AG09309 (cell line): Measurements from ENCODE around the gene TNIK.

Source experiments
- DNase-seq: peaks from one replicate; pipeline ENCODE4 v3.0.0-alpha.2; 2010; ENCODE audit warnings: low read depth
- H3K4me3 ChIP-seq: 2 replicates; pipeline ENCODE4 v1.5.1; 2011; ENCODE audit warnings: mild to moderate bottlenecking, low read depth, low read length, moderate library complexity; ENCODE audit not compliant: control insufficient read depth
- TF ChIP-seq, protein P1 (sequence below): IDR thresholded peaks from 2 replicates; pipeline ENCODE4 v1.5.1; 2011; ENCODE audit warnings: mild to moderate bottlenecking, low read depth, low read length, inconsistent platforms; ENCODE audit not compliant: insufficient read depth, control insufficient read depth; ENCODE audit errors: missing control alignments

Gene TNIK

DNA sequence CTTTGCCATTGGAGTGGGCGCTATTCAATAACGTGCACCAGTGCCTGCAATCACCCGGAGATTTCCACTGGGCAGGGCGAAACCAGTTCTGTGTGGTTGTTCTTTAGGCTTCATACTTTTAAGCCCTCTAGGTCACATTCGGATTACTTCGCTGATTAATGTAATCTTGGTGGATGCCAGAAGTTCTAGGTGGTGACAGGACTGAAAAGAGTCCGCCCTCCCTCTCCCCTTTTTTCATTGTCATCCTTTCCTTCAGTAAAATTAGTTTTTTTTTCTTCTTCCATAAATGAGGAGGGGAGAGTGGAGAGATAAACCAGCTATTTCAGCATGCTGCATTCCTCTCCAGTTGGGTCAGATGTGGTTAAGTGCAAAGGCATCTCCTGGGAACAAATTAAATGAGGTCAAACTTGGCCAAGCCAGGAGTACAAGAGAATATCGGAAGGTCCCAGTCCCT is 431.4 kb downstream of the TNIK start:
- peak; percentile 61 for DNase-seq
- peak overlapping the region; percentile 38 for H3K4me3 ChIP-seq
- TF ChIP-seq, protein P1, sequence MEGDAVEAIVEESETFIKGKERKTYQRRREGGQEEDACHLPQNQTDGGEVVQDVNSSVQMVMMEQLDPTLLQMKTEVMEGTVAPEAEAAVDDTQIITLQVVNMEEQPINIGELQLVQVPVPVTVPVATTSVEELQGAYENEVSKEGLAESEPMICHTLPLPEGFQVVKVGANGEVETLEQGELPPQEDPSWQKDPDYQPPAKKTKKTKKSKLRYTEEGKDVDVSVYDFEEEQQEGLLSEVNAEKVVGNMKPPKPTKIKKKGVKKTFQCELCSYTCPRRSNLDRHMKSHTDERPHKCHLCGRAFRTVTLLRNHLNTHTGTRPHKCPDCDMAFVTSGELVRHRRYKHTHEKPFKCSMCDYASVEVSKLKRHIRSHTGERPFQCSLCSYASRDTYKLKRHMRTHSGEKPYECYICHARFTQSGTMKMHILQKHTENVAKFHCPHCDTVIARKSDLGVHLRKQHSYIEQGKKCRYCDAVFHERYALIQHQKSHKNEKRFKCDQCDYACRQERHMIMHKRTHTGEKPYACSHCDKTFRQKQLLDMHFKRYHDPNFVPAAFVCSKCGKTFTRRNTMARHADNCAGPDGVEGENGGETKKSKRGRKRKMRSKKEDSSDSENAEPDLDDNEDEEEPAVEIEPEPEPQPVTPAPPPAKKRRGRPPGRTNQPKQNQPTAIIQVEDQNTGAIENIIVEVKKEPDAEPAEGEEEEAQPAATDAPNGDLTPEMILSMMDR, result no peak

DNA sequence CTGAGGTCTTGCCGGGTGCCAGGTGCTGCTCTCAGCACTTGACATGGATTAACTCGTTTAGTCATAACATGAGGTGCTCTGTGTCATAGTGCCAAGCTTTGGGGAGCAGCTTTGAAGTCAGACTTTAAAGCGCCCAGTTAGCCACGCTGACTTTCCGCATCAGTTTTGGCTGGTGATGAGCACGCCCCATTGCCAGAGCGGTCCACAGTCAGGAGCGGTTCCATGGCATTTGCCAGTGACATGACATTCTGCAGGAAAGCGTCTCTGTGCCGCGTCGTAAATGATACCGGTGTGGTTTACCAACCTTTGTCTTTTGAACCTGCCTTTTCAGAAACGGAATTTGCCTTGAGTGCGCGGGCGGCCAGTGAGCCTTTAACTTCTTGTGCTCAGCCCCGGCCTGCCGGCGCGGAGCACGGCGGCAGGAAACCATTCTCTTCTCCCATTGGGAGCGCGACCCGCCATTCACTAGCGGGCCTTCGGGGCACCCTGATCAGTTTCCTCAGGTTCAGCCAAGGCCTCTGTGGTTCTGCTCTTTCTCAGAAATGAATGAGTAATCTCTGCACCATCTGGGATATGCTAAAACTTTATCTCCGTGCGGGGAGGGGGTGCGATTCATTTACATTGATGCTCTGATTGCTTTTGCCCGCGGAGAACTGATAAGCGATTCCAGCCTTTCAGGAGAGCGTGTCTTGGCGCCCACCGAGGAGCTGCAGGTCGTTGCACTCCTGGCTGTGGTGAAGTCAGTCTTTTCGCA is 432.0 kb downstream of the TNIK start:
- peak; percentile 65 for DNase-seq
- TF ChIP-seq, protein P1, result no peak
- peak overlapping the region; percentile 38 for H3K4me3 ChIP-seq

DNA sequence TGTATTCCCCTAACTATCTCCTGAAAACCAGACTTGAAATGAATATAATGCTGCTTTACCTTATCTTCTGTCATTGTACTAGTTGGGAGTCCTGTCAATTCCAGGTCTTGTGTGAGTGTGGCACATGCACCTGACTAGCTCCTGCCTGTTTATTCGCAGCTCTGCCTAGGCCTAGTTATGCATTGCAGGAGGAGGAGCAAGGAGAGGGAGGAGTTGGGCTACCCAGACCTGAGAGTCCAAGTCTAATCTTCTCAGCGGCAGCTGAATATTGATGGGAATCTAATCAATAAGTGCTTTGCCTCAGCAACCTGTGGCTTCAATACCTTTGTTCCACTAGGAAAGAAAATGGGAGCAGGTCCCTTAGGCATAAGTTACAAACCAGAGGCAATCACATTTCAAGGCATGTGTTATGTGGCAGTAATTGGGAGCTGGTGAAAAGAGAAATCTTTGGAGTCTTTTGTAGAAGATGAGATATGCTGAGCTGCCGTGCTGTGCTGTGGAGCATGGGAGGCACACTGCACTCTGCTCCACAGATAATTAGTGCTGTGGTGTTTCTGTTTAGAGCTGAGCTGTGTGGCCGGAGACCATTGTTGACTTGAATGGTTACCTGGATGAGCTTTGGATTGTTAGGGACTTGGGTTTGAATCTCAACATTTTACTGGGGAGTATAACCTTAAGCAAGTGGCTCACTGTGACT is 433.5 kb downstream of the TNIK start, which contains the start of gene SLC2A2:
SLC2A2 (minus strand) TSS at position 124 of the 697 bp plus-strand sequence; CDS start at position 74, 50 bp downstream.
- no peak for DNase-seq
- TF ChIP-seq, protein P1, result no peak

DNA sequence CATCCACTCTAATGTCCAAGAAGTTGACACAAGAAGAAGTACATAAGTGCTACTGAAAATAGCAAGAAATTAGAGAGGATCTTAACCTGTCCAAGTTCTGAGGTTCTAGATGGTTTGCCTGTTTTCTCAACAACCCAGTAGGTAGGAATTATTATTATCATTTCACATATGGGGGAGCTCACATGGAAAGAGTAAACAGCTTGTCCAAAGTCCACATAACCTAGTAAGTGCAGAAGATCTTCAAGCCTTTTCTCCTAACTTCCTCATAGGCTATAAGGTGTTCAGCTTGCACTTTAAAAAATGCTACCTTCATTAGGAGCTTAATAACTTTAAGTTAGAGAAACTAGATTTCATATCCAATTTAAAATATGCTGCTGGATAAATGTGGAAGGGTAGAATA is 436.6 kb downstream of the TNIK start:
- TF ChIP-seq, protein P1, result no peak
- no peak overlapping the region for H3K4me3 ChIP-seq
- DNase-seq, result no peak

More for the DNA sequence above, 433.5 kb downstream of the TNIK start, which contains the start of gene SLC2A2:
- H3K4me3 ChIP-seq, result no peak within 1 kb of the TSS

DNA sequence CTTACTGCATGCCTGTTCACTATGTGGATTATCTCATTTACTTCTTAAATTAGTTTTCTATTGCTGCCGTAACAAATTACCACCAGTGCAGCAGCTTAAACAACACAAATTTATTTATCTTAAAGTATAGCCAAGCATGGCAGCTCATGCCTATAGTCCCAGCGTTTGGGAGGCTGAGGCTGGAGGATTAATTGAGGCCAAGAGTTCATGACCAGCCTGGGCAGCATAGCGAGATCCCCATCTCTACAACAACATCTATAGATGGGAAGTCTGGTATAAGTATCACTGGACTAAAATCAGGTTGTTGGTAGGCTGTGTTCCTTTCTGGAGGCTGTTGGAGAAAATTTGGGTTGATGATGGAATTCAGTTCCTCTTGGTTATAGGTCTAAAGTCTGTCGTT is 438.8 kb downstream of the TNIK start:
- TF ChIP-seq, protein P1, result no peak
- no peak overlapping the region for H3K4me3 ChIP-seq
- DNase-seq, result no peak

DNA sequence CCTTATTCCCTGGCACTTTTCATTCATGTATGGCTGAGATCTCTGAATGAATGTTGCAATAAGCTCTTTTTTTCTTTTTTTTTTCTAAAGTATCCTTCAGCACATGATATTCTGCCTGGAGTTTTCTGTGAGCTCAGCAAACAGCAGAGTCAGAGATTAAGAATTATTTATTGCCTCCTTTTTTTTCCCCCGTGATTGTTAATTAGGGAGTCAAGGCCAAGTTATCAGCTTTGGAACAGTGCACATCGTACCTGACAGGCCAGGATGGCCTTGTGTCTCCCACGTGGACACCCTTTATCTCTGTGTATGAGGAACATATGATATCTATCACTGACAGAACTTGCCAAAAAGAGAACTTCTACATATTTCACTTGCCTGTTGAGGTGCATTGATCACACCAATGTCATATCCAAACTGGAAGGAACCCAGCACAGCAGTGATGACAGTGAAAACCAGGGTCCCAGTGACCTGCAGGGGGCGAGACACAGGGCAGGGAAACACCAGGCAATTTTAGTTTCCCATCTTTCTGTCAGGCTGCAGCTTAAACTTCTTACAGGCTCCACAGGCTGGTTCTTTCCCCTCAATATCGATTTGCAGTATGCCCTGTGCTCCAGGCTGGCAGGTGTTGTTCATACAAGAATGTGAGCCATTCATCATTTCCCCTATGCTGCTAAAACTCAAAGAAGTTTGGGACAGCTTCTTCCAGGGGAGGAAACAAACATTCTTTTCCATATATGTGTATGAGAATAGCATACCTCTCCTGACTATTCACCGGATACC is 441.9 kb downstream of the TNIK start:
- DNase-seq, result no peak
- no peak overlapping the region for H3K4me3 ChIP-seq
- TF ChIP-seq, protein P1, result peak; percentile 37
